Smooth muscle cell of the coronary artery (primary cell): ENCODE measurements around the gene OR5L1. TPM values are rescaled to one million over a fixed set of nuclear protein-coding genes. Genes with fewer than 3 reads are reported as not detected.

ENCODE experiments used
- total RNA-seq: library from RNA; depleted of rRNA; stranded (reverse); fragments of >200 nt; gene quantifications from 2 replicates; pipeline ENCODE4 v1.2.3, GENCODE V29; 2014; ENCODE audit warnings: low replicate concordance

Gene OR5L1
- not detected in 2 replicates for total RNA-seq

GRCh38 chr11:55811067-55811466, at the start of gene OR5L1:
Gene OR5L1 (plus strand): TSS chr11:55811367. CDS start chr11:55811467, 100 bp downstream.

GRCh38 chr11:55773138-55773537, 38.0 kb upstream of the OR5L1 start, which contains the start of gene OR5D13:
Gene OR5D13 (plus strand): TSS chr11:55773438. CDS start chr11:55773438, 0 bp downstream.

GRCh38 chr11:55795256-55795655, 15.9 kb upstream of the OR5L1 start, which contains the start of gene OR5D14:
Gene OR5D14 (plus strand): TSS chr11:55795556. CDS start chr11:55795556, 0 bp downstream.

GRCh38 chr11:55819330-55819729, 8.2 kb downstream of the OR5L1 start, which contains the start of gene OR5D18:
Gene OR5D18 (plus strand): TSS chr11:55819630. CDS start chr11:55819630, 0 bp downstream.

GRCh38 chr11:55826919-55827318, 15.8 kb downstream of the OR5L1 start, which contains the start of gene OR5L2:
Gene OR5L2 (plus strand): TSS chr11:55827219. CDS start chr11:55827219, 0 bp downstream.

GRCh38 chr11:55838452-55838851, 27.3 kb downstream of the OR5L1 start, which contains the start of gene OR5D16:
Gene OR5D16 (plus strand): TSS chr11:55838752. CDS start chr11:55838752, 0 bp downstream.

Other genes starting within 250 kb of the OR5L1 start
- gene OR4C16, start 239.2 kb upstream of the OR5L1 start, total RNA-seq: not detected in 2 replicates
- gene OR4C11, start 203.7 kb upstream of the OR5L1 start, total RNA-seq: under 0.01 TPM in 1 of 2 replicates, not detected in the other
- not detected in 2 replicates for gene OR4P4, start 176.3 kb upstream of the OR5L1 start, total RNA-seq
- not detected in 2 replicates for gene OR4S2, start 163.0 kb upstream of the OR5L1 start, total RNA-seq
- not detected in 2 replicates for gene OR4C6, start 149.2 kb upstream of the OR5L1 start, total RNA-seq
- not detected in 2 replicates for gene OR5D13, start 37.9 kb upstream of the OR5L1 start, total RNA-seq
- not detected in 2 replicates for gene OR5D14, start 15.8 kb upstream of the OR5L1 start, total RNA-seq
- not detected in 2 replicates for gene OR5D18, start 8.3 kb downstream of the OR5L1 start, total RNA-seq
- gene OR5L2, start 15.9 kb downstream of the OR5L1 start, total RNA-seq: not detected in 2 replicates
- gene OR5D16, start 27.4 kb downstream of the OR5L1 start, total RNA-seq: not detected in 2 replicates
- not detected in 2 replicates for gene TRIM51, start 71.9 kb downstream of the OR5L1 start, total RNA-seq
- not detected in 2 replicates for gene OR5W2, start 103.2 kb downstream of the OR5L1 start, total RNA-seq
- not detected in 2 replicates for gene OR5I1, start 125.0 kb downstream of the OR5L1 start, total RNA-seq
- not detected in 2 replicates for gene OR10AG1, start 158.6 kb downstream of the OR5L1 start, total RNA-seq
- not detected in 2 replicates for gene OR5F1, start 183.3 kb downstream of the OR5L1 start, total RNA-seq
- gene OR5AS1, start 216.3 kb downstream of the OR5L1 start, total RNA-seq: not detected in 2 replicates